HepG2 (cell line): ENCODE results near the gene KHNYN. TPM values are rescaled to one million over a fixed set of nuclear protein-coding genes. Genes with fewer than 3 reads are reported as not detected.
A peak's percentile ranks its signal among the peaks of the same experiment; 100 is the strongest.

Source experiments
- CBX5 ChIP-seq: sonication (generic); formaldehyde crosslinking; IDR thresholded peaks from 2 replicates; pipeline ENCODE4 v1.4.0; 2020; ENCODE audit warnings: missing genetic modification reagents, borderline replicate concordance
- ELF3 ChIP-seq: IDR thresholded peaks from 2 replicates; pipeline ENCODE4 v1.6.1; 2016; ENCODE audit warnings: missing genetic modification reagents, missing compliant biosample characterization
- HNF4G ChIP-seq, 2 experiments: sonication (generic) in 1 of 2; formaldehyde crosslinking in 1 of 2; IDR thresholded peaks; 2 replicates each; pipeline versions ENCODE4 v1.4.0 to v1.6.1; 2011 to 2020; ENCODE audit warnings: borderline replicate concordance in 2 of 2, low read depth in 2 of 2, mild to moderate bottlenecking in 2 of 2, low read length in 1 of 2, missing genetic modification reagents in 1 of 2, moderate library complexity in 1 of 2
- KDM2A ChIP-seq: sonication (generic); formaldehyde crosslinking; IDR thresholded peaks from 2 replicates; pipeline ENCODE4 v1.4.0; 2020; ENCODE audit warnings: low read depth, missing genetic modification reagents, borderline replicate concordance
- MATR3 ChIP-seq: sonication (generic); formaldehyde crosslinking; IDR thresholded peaks from 2 replicates; pipeline ENCODE4 v1.4.0; 2020; ENCODE audit warnings: missing genetic modification reagents
- MEIS2 ChIP-seq: sonication (generic); formaldehyde crosslinking; IDR thresholded peaks from 2 replicates; pipeline ENCODE4 v1.9.0; 2021; ENCODE audit warnings: mild to moderate bottlenecking, missing genetic modification reagents
- MYPOP ChIP-seq: sonication (generic); formaldehyde crosslinking; IDR thresholded peaks from 2 replicates; pipeline ENCODE4 v1.8.1; 2023; ENCODE audit warnings: mild to moderate bottlenecking, moderate library complexity, missing genetic modification reagents
- SIX1 ChIP-seq: sonication (generic); formaldehyde crosslinking; IDR thresholded peaks from 2 replicates; pipeline ENCODE4 v1.4.0; 2020; ENCODE audit warnings: missing genetic modification reagents, borderline replicate concordance
- SNAI1 ChIP-seq: sonication (generic); formaldehyde crosslinking; IDR thresholded peaks from 2 replicates; pipeline ENCODE4 v1.5.0; 2020; ENCODE audit warnings: mild to moderate bottlenecking, missing genetic modification reagents, borderline replicate concordance
- SP1 ChIP-seq, 2 experiments: fragments of 450-650 bp in 1 of 2; sonication (generic) in 1 of 2; formaldehyde crosslinking in 1 of 2; IDR thresholded peaks; 2 replicates each; pipeline versions ENCODE4 v1.4.0 to v1.6.1; 2016 to 2020; ENCODE audit warnings: missing genetic modification reagents in 1 of 2
- STAT6 ChIP-seq: sonication (generic); formaldehyde crosslinking; IDR thresholded peaks from 2 replicates; pipeline ENCODE4 v1.4.0; 2020; ENCODE audit warnings: missing genetic modification reagents, mild to moderate bottlenecking, borderline replicate concordance
- TAF1 ChIP-seq: sonication (generic); formaldehyde crosslinking; IDR thresholded peaks from 2 replicates; pipeline ENCODE4 v1.4.0; 2020; ENCODE audit warnings: missing genetic modification reagents
- TBX2 ChIP-seq: sonication (generic); formaldehyde crosslinking; IDR thresholded peaks from 2 replicates; pipeline ENCODE4 v1.5.0; 2020; ENCODE audit warnings: missing genetic modification reagents, mild to moderate bottlenecking, borderline replicate concordance
- TEAD2 ChIP-seq: sonication (generic); formaldehyde crosslinking; IDR thresholded peaks from 2 replicates; pipeline ENCODE4 v1.9.0; 2021; ENCODE audit warnings: missing genetic modification reagents
- ZBTB20 ChIP-seq: sonication (generic); formaldehyde crosslinking; IDR thresholded peaks from 2 replicates; pipeline ENCODE4 v1.8.1; 2023; ENCODE audit warnings: missing genetic modification reagents, low read depth, mild to moderate bottlenecking, borderline replicate concordance
- ZIK1 ChIP-seq: sonication (generic); formaldehyde crosslinking; IDR thresholded peaks from 2 replicates; pipeline ENCODE4 v1.5.0; 2020; ENCODE audit warnings: mild to moderate bottlenecking, low read depth, missing genetic modification reagents, borderline replicate concordance
- ZMYM2 ChIP-seq: sonication (generic); formaldehyde crosslinking; IDR thresholded peaks from 2 replicates; pipeline ENCODE4 v1.8.0; 2022; ENCODE audit warnings: mild to moderate bottlenecking, missing genetic modification reagents
- ZNF331 ChIP-seq: sonication (generic); formaldehyde crosslinking; IDR thresholded peaks from 2 replicates; pipeline ENCODE4 v1.4.0; 2020; ENCODE audit warnings: missing genetic modification reagents
- ZNF335 ChIP-seq: sonication (generic); formaldehyde crosslinking; IDR thresholded peaks from 2 replicates; pipeline ENCODE4 v1.4.0; 2020; ENCODE audit warnings: missing genetic modification reagents
- ZNF460 ChIP-seq: sonication (generic); formaldehyde crosslinking; IDR thresholded peaks from 2 replicates; pipeline ENCODE4 v1.5.1; 2020; ENCODE audit warnings: missing genetic modification reagents, mild to moderate bottlenecking, borderline replicate concordance
- ZNF550 ChIP-seq: sonication (generic); formaldehyde crosslinking; IDR thresholded peaks from 2 replicates; pipeline ENCODE4 v1.4.0; 2020; ENCODE audit warnings: mild to moderate bottlenecking, missing genetic modification reagents, borderline replicate concordance
- ZSCAN29 ChIP-seq: sonication (generic); formaldehyde crosslinking; conservative IDR thresholded peaks from 2 replicates; pipeline ENCODE4 v1.4.0; 2020; ENCODE audit warnings: mild to moderate bottlenecking, missing genetic modification reagents
- polyA plus RNA-seq, 8 experiments: library from polyadenylated mRNA; depleted of rRNA in 3 of 8; stranded (reverse) in 7 of 8; unstranded in 1 of 8; fragments of >200 nt; fragmentation: Illumina TruSeq in 4 of 8; extraction: Trizol in 4 of 8; gene quantifications; 2 replicates each; pipeline versions ENCODE4 v1.2.1 to v1.2.3, GENCODE V29; 2011 to 2016; ENCODE audit warnings: low read depth in 4 of 8, missing spikeins in 1 of 8, mixed read lengths in 1 of 8; ENCODE audit not compliant: insufficient read depth in 1 of 8
- total RNA-seq, 5 experiments: library from RNA; depleted of rRNA; stranded (reverse); fragments of >200 nt; fragmentation: Illumina TruSeq; extraction: Trizol; gene quantifications; 2 replicates each; pipeline ENCODE4 v1.2.3, GENCODE V29; 2016; ENCODE audit warnings: low read depth in 1 of 5

KHNYN gene
- total and polyA plus RNA-seq, 2 of the 13 experiments (the other 11 are each of a cell fraction or from before 2014, with no cell fraction given): 52.8 to 75.7 TPM

- peak; percentile 82; the same call in 1 of the 2 replicates for TF ChIP-seq ZIK1 (CRISPR knock-in tag)
- peak; percentile 70 for TF ChIP-seq ELF3 (CRISPR knock-in tag)
- no peak for TF ChIP-seq MYPOP
- TF ChIP-seq STAT6 (CRISPR knock-in tag): peak; percentile 31; the same call in 1 of the 2 replicates
- 0 out of 2 replicates have a peak, but pooled peaks have one; percentile 14 for TF ChIP-seq SNAI1
- peak; percentile 86 for TF ChIP-seq TBX2 (CRISPR knock-in tag)
- TF ChIP-seq TEAD2 (CRISPR knock-in tag): no peak
- peak; percentile 71 for TF ChIP-seq ZNF331 (CRISPR knock-in tag)
- TF ChIP-seq MEIS2 (CRISPR knock-in tag): 0 out of 2 replicates have a peak, but pooled peaks have one; percentile 51
- TF ChIP-seq SP1 (IDR thresholded peaks at IDR 0.05): no peak
- TF ChIP-seq SP1 (CRISPR knock-in tag; IDR thresholded peaks at IDR 0.05): peak; percentile 51
- TF ChIP-seq KDM2A (CRISPR knock-in tag): no peak; the same call in none of the 2 replicates
- TF ChIP-seq CBX5 (CRISPR knock-in tag): peak; percentile 44; the same call in 1 of the 2 replicates
- TF ChIP-seq SIX1 (CRISPR knock-in tag): no peak
- TF ChIP-seq HNF4G (IDR thresholded peaks at IDR 0.05; ENCODE audit: borderline replicate concordance, low read depth, low read length): peak; percentile 97
- peak; percentile 95 for TF ChIP-seq HNF4G (CRISPR knock-in tag; IDR thresholded peaks at IDR 0.05; ENCODE audit: borderline replicate concordance, low read depth)
- TF ChIP-seq TAF1: peak; percentile 48; the same call in 1 of the 2 replicates
- peak; percentile 84 for TF ChIP-seq ZSCAN29 (CRISPR knock-in tag)
- TF ChIP-seq ZBTB20: peak; percentile 97; the same call in 1 of the 2 replicates
- TF ChIP-seq ZMYM2: peak; percentile 87
- TF ChIP-seq ZNF335 (CRISPR knock-in tag): peak; percentile 73
- TF ChIP-seq MATR3 (CRISPR knock-in tag): peak; percentile 65; the same call in 1 of the 2 replicates
- peak; percentile 92; the same call in 1 of the 2 replicates for TF ChIP-seq ZNF550 (CRISPR knock-in tag)
- no peak for TF ChIP-seq ZNF460 (CRISPR knock-in tag)
These were observed 2.7 kb upstream of the KHNYN start (continued) for GRCh38 chr14:24426912-24427536.
